Activated T-cell treated with anti-CD3 and anti-CD28 coated beads, Interleukin-2, amount 50 U/mL, for 4 hours (primary cell): ENCODE data around the gene OR7C1. TPM values are rescaled to one million over a fixed set of nuclear protein-coding genes. Genes with fewer than 3 reads are reported as not detected.

ENCODE experiments used
- ATAC-seq, 2 donors: fragments of 200-7000 bp; cut with Tn5 transposase; one replicate each; pipeline ENCODE4 v1.10.0; 2021
- DNase-seq: peaks from one replicate; pipeline ENCODE4 v3.0.0-alpha.2; 2020
- H3K27me3 Mint-ChIP-seq: one replicate; pipeline ENCODE4 v1.8.0; 2021; ENCODE audit warnings: low read depth, mixed read lengths
- H3K36me3 Mint-ChIP-seq: one replicate; pipeline ENCODE4 v1.8.0; 2022; ENCODE audit warnings: mixed read lengths; ENCODE audit not compliant: insufficient read depth
- H3K4me1 Mint-ChIP-seq: one replicate; pipeline ENCODE4 v1.8.0; 2021; ENCODE audit warnings: low read depth, mixed read lengths
- H3K4me3 Mint-ChIP-seq: one replicate; pipeline ENCODE4 v1.8.0; 2021; ENCODE audit warnings: mild to moderate bottlenecking, moderate library complexity, mixed read lengths
- H3K9me3 Mint-ChIP-seq: one replicate; pipeline ENCODE4 v1.8.0; 2021; ENCODE audit warnings: mixed read lengths
- total RNA-seq, 3 donors: library from RNA; stranded (reverse); gene quantifications; one replicate each; pipeline ENCODE4 v1.2.1, GENCODE V29; 2021

OR7C1 gene
- total RNA-seq: not detected

GRCh38 chr19:14835011-14835410 lies at the start of gene OR7C1, which contains the start of gene OR7A5:
Gene OR7C1, minus strand, starts transcription at chr19:14835185. Its CDS starts 35,049 bp downstream, at chr19:14800136.
Gene OR7A5, minus strand, starts transcription at chr19:14835185. Its CDS starts 6,944 bp downstream, at chr19:14828241.
- Mint-ChIP-seq H3K4me1 (no peaks in the 10 kb centered on the region), H3K27me3 (peaks cover 11% of the 10 kb centered on the region), H3K9me3 (no peaks in the 10 kb centered on the region), H3K36me3 (no peaks in the 10 kb centered on the region), H3K4me3 (no peak within 1 kb of the TSS)
- no peak for ATAC-seq
- DNase-seq: no peak

- H3K4me3 Mint-ChIP-seq: no peak overlapping the region
- ATAC-seq (no peak), DNase-seq (no peak)
- peaks cover 46% of the 10 kb centered on the region for H3K27me3 Mint-ChIP-seq
- no peaks in the 10 kb centered on the region for H3K9me3 Mint-ChIP-seq
- H3K36me3 Mint-ChIP-seq: no peaks in the 10 kb centered on the region
- no peaks in the 10 kb centered on the region for H3K4me1 Mint-ChIP-seq
Measured at GRCh38 chr19:14871619-14872230, 36.7 kb upstream of the OR7C1 start.

- Mint-ChIP-seq H3K36me3 (no peaks in the 10 kb centered on the region), H3K27me3 (peaks cover 52% of the 10 kb centered on the region), H3K9me3 (no peaks in the 10 kb centered on the region), H3K4me3 (no peak overlapping the region), H3K4me1 (no peaks in the 10 kb centered on the region)
- DNase-seq (no peak), ATAC-seq (no peak)
Measured at GRCh38 chr19:14868497-14868896, 33.5 kb upstream of the OR7C1 start.

- Mint-ChIP-seq H3K4me1 (no peaks in the 10 kb centered on the region), H3K36me3 (no peaks in the 10 kb centered on the region), H3K27me3 (peaks cover 47% of the 10 kb centered on the region), H3K4me3 (no peak within 1 kb of the TSS), H3K9me3 (no peaks in the 10 kb centered on the region)
- no peak for DNase-seq
- ATAC-seq: no peak
Measured at GRCh38 chr19:14848822-14849221, 13.8 kb upstream of the OR7C1 start, which contains the start of gene OR7A10. Gene OR7A10, minus strand, starts transcription at chr19:14848922. Its CDS starts 7,045 bp downstream, at chr19:14841877.

- no peaks in the 10 kb centered on the region for H3K4me1 Mint-ChIP-seq
- DNase-seq (no peak), ATAC-seq (no peak)
- H3K4me3 Mint-ChIP-seq: no peak overlapping the region
- peaks cover 43% of the 10 kb centered on the region for H3K27me3 Mint-ChIP-seq
- no peaks in the 10 kb centered on the region for H3K9me3 Mint-ChIP-seq
- H3K36me3 Mint-ChIP-seq: no peaks in the 10 kb centered on the region
Measured at GRCh38 chr19:14843578-14843977, 8.6 kb upstream of the OR7C1 start.

- no peaks in the 10 kb centered on the region for H3K36me3 Mint-ChIP-seq
- no peak overlapping the region for H3K4me3 Mint-ChIP-seq
Measured at GRCh38 chr19:14843169-14843568, 8.2 kb upstream of the OR7C1 start.

GRCh38 chr19:14840206-14840605 lies 5.2 kb upstream of the OR7C1 start:
- DNase-seq: no peak
- Mint-ChIP-seq H3K27me3 (peaks cover 36% of the 10 kb centered on the region), H3K36me3 (no peaks in the 10 kb centered on the region), H3K4me1 (no peaks in the 10 kb centered on the region), H3K4me3 (no peak overlapping the region), H3K9me3 (no peaks in the 10 kb centered on the region)
- ATAC-seq: no peak

More at GRCh38 chr19:14843169-14843568, 8.2 kb upstream of the OR7C1 start:
- ATAC-seq (no peak), DNase-seq (no peak)
- Mint-ChIP-seq H3K4me1 (no peaks in the 10 kb centered on the region), H3K27me3 (peaks cover 39% of the 10 kb centered on the region), H3K9me3 (no peaks in the 10 kb centered on the region)

- Mint-ChIP-seq H3K9me3 (no peaks in the 10 kb centered on the region), H3K27me3 (peaks cover 22% of the 10 kb centered on the region), H3K4me1 (no peaks in the 10 kb centered on the region), H3K36me3 (no peaks in the 10 kb centered on the region), H3K4me3 (no peak overlapping the region)
- no peak for DNase-seq
- ATAC-seq: no peak
Measured at GRCh38 chr19:14837391-14837790, 2.4 kb upstream of the OR7C1 start.

GRCh38 chr19:14830702-14831101 lies 4.3 kb downstream of the OR7C1 start:
- H3K4me1 Mint-ChIP-seq: no peaks in the 10 kb centered on the region
- no peak overlapping the region for H3K4me3 Mint-ChIP-seq
- H3K9me3 Mint-ChIP-seq: no peaks in the 10 kb centered on the region
- H3K36me3 Mint-ChIP-seq: no peaks in the 10 kb centered on the region
- DNase-seq (no peak), ATAC-seq (no peak)
- H3K27me3 Mint-ChIP-seq: peaks cover 23% of the 10 kb centered on the region

- Mint-ChIP-seq H3K9me3 (no peaks in the 10 kb centered on the region), H3K4me1 (no peaks in the 10 kb centered on the region), H3K4me3 (no peak overlapping the region), H3K36me3 (no peaks in the 10 kb centered on the region), H3K27me3 (peaks cover 47% of the 10 kb centered on the region)
- DNase-seq: no peak
- ATAC-seq: no peak
Measured at GRCh38 chr19:14826006-14826405, 9.0 kb downstream of the OR7C1 start.

GRCh38 chr19:14821937-14822336 lies 13.0 kb downstream of the OR7C1 start:
- Mint-ChIP-seq H3K9me3 (no peaks in the 10 kb centered on the region), H3K36me3 (no peaks in the 10 kb centered on the region), H3K4me1 (no peaks in the 10 kb centered on the region), H3K4me3 (no peak overlapping the region), H3K27me3 (peaks cover 46% of the 10 kb centered on the region)
- DNase-seq (no peak), ATAC-seq (no peak)

- Mint-ChIP-seq H3K4me3 (no peak overlapping the region), H3K27me3 (peaks cover 16% of the 10 kb centered on the region), H3K9me3 (no peaks in the 10 kb centered on the region), H3K36me3 (no peaks in the 10 kb centered on the region), H3K4me1 (no peaks in the 10 kb centered on the region)
- ATAC-seq: no peak
- DNase-seq: no peak
Measured at GRCh38 chr19:14818588-14818987, 16.4 kb downstream of the OR7C1 start.

- DNase-seq: no peak
Measured at GRCh38 chr19:14817052-14817451, 17.9 kb downstream of the OR7C1 start.

GRCh38 chr19:14814982-14815652 lies 19.9 kb downstream of the OR7C1 start:
- no peaks in the 10 kb centered on the region for H3K4me1 Mint-ChIP-seq
- peaks cover 4% of the 10 kb centered on the region for H3K27me3 Mint-ChIP-seq
- H3K4me3 Mint-ChIP-seq: no peak overlapping the region
- no peak for ATAC-seq
- no peaks in the 10 kb centered on the region for H3K36me3 Mint-ChIP-seq
- DNase-seq: no peak
- H3K9me3 Mint-ChIP-seq: no peaks in the 10 kb centered on the region

More at GRCh38 chr19:14817052-14817451, 17.9 kb downstream of the OR7C1 start:
- Mint-ChIP-seq H3K4me1 (no peaks in the 10 kb centered on the region), H3K27me3 (peaks cover 11% of the 10 kb centered on the region), H3K4me3 (no peak overlapping the region), H3K9me3 (no peaks in the 10 kb centered on the region), H3K36me3 (no peaks in the 10 kb centered on the region)
- no peak for ATAC-seq
